ENCODE measurements around the gene MCC.

Gene MCC

DNA sequence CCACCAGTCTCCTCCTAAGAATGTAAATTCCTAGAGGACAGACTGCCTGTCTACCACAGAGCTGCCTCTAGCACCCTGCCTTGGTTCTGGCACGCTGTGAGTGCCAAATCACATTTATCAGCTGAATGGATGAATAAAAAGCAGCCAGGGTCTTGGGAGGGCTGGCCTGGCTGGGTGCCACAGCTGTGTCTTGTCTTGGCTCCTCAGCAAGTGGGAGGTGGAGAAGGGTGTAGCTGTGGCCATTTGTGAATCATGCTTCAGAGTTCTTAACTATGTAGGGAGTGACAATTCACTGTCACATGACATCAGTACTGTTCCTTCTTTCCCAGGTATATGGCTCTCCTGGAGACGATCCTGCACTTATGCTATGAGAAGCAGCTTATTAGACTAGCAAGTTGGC, 441.0 kb downstream of the MCC start:
- DNase-seq = peak; percentile 9 to 16

- DNase-seq = no peak
Measured at GRCh38 chr5:113044776-113045465, 443.3 kb downstream of the MCC start.

DNA sequence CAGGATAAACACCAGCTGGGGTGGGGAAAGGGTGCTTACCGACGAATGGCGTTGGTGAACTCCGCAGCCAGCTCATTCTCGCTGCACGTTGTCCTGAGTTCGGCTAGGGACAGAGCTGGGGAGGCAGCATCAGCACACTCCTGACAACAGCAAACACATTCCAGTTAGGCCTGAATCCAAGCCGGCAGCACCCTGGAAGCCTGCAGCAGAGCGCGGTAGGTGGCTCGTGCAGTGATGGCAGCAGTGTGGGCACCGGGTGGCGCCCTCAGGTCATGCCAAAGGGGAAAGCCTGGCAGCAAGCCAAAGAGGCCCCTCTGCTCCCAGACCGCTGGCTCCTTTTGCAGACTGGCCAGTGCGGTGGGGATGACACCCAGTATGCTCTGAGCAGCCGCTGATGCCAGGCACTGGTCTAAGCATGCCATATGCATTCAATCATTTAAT, 444.7 kb downstream of the MCC start:
- DNase-seq = no peak

GRCh38 chr5:113042491-113043243, 445.6 kb downstream of the MCC start:
- DNase-seq = no peak

DNA sequence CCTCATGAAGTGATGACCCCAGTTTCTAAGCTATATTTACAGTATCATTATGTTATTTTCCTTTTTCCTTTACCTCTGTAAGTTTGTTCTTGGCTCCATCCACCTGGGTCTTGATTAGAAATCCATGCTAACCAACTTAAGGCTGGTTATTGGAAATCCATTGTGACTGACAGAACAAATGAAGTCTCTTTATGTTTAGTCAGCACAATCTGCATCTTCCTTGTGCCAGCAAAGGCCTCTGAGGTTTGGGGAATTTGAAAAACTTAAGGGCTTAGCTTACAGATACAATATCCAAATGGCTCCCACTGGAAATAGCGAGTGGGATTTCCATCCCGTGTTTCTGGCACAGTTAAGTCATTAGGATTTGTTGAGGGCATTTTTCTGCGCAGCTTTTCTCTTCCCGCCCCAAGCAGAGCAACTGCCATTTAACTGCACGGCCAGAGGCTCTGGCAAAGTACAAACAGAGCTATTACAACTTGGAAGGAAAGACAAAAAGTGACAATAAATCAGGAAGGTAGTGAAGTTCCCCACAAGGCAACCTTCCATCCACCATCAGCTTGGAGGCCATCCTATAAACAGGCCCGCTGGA, 447.5 kb downstream of the MCC start:
- DNase-seq = no peak

- no peak for DNase-seq
Measured at GRCh38 chr5:113039934-113040285, 448.3 kb downstream of the MCC start.

- no peak for DNase-seq
Measured at GRCh38 chr5:113039229-113039933, 448.9 kb downstream of the MCC start.

- DNase-seq = no peak
Measured at GRCh38 chr5:113038714-113039113, 449.5 kb downstream of the MCC start.

GRCh38 chr5:113038136-113038535, 450.1 kb downstream of the MCC start:
- DNase-seq = no peak

DNA sequence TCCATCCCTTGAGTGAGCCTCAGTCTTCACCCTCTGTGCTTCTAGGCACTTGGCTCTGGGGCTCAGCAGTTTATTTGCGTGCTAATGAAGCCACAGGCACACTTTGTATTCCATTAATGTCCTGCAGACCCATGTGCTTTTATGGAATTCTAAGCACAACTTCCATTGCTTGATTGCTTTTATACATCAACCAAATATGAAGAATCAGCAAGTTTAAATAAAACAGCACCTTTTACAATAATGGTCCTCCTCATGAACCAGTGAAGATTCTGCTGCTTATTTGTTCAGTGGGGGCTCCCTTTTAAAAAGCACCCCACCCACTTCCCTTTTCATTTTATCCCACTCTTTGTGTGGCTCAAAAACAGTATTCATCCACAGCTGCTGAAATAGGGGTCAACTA, 451.4 kb downstream of the MCC start:
- no peak for DNase-seq

- DNase-seq = no peak
Measured at GRCh38 chr5:113036321-113036720, 451.9 kb downstream of the MCC start.

- no peak for DNase-seq
Measured at GRCh38 chr5:113035096-113035495, 453.2 kb downstream of the MCC start.

- no peak for DNase-seq
Measured at GRCh38 chr5:113034182-113034773, 454.0 kb downstream of the MCC start.

DNA sequence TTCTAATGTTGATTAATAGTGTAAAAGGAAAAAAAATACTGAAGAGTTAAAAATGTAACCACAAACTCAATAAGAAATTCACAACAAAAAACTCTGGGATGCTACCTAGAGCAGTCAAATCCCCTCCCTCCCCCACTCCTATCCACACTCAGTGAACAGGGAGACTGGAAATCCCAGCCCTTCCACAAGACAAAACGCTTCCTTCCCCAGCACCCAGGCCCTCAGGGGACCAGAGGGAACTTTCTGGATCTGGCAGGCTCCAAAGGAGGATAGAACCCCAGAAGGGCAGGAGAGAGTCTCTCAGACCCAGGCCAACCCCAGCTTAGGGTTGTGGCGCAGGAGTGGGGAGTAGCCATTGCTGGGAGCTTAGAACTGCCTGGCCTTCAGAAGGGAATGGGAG, 456.7 kb downstream of the MCC start:
- no peak for DNase-seq

GRCh38 chr5:113031104-113031503, 457.1 kb downstream of the MCC start:
- no peak for DNase-seq

GRCh38 chr5:113029614-113030013, 458.6 kb downstream of the MCC start:
- DNase-seq = no peak

GRCh38 chr5:113027431-113027830, 460.8 kb downstream of the MCC start:
- no peak for DNase-seq

DNA sequence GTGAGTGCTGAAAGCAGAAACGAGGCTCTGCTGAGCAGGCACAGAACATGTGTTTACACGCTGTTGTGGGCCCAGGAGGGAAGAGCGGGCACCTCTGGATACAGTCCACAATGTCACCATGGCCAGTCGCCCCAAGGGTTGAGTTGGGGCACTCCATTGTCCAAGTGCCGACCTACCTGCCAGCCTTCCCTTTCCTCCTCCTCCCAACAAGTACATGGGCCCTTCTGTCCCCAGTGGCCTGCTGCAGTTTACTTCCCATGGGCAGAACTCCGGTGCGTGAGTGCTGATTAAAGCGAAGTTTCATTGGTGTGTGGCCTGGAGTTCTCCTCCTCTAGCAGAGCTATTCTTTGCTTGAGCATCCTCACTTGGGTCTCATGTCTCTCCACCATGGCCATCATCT, 461.2 kb downstream of the MCC start:
- no peak for DNase-seq

- DNase-seq = no peak
Measured at GRCh38 chr5:113026211-113026610, 462.0 kb downstream of the MCC start.

DNA sequence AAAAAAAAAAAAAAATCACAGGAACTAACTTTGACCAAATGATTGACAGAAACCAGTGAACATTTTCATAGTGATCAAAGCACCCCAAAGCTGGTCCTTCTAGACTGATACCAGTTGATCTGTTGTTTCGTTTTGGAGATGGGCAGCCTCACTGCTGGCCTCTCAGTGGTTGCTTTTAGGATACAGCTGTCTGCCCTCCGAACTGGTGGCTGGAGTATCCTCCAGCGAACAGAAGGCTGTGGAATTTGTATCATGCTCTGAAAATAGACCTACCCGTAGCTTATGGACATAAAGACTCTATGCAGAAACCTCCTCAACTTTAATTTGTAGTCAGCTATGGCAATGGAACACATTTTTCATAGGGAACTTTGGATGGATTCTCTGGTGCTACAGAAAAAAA, 462.7 kb downstream of the MCC start:
- no peak for DNase-seq

DNA sequence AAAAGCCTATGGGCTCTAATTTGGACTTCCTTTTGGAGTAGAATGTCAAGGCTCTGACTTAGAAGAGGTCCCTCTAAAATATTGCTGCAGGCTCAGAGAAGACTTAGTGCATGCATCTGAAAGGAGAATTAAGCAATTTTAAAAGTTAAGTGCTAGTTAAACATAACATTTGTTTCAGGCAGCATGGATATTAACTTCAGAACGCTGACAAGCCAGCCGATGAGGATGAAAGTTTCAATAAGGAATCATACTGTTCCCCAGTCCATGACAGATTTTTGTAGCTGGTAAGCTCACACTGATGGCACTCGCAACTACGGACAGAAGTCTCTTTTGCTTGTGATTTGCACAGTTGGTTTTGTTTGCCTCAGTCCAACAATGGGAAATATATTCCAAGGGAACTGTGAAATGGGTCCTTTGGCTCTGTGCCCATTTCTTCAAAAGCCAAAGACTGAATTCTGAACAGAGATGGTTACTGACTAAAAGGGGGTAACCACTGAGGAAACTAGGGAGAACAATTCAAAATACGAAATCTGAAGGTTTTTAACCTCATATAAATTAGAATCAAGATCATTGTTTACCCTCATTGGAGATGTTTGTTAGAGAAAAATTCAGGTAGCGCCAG, 464.1 kb downstream of the MCC start:
- DNase-seq = no peak

- DNase-seq = no peak
Measured at GRCh38 chr5:113022661-113023060, 465.6 kb downstream of the MCC start.

Measured in inflammatory macrophage (primary cell).